NCI-H128 (cell line): ENCODE measurements around the gene OOSP4A.
"Not testable (repeated sequence)": the region's sequence is repeated elsewhere in the genome, so short reads cannot be mapped to it uniquely, and the experiment has no call there.

Experiments
- DNase-seq: peaks from one replicate; lab custom pipeline; 2025; ENCODE audit not compliant: unreplicated experiment; lab: John Stamatoyannopoulos, UW

OOSP4A gene

GRCh38 chr11:59973097-59973496, 9.3 kb downstream of the OOSP4A start:
- no peak for DNase-seq

DNA sequence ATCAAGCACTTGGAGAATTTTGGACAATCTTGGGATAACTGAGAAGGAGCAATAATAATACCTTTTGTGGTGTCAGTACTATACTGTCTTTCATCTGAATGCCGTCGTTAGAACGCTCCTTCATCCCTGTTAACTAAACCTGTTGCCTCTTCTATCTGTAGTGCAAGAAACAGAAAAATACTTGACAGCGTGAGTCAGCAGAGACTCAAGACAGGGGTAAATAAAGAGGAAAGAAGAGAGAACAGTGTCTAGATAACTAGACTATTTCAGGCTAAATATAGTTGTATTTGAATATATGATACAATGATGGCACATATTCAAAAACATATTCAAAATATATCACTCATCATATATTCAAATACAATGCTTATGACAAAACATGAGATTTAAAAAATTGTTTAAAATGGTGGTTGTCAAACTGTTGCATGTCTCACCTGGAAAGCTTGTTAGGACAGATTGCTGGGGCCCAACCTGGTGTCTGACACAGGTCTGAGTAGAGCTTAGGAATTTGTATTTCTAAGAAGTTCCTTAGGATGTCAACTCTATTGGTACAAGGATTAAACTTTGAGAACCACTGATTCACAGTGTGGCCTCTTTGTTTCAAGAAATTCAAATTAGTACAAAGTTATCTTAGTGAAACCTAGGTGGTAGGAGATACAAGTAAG, 17.4 kb downstream of the OOSP4A start:
- DNase-seq: no peak

- DNase-seq: not testable (repeated sequence)
Measured at GRCh38 chr11:59982037-59982436, 18.2 kb downstream of the OOSP4A start.

GRCh38 chr11:59983212-59983611, 19.4 kb downstream of the OOSP4A start:
- DNase-seq: no peak

- no peak for DNase-seq
Measured at GRCh38 chr11:59984368-59984767, 20.5 kb downstream of the OOSP4A start.

- DNase-seq: no peak
Measured at GRCh38 chr11:59990421-59990820, 26.6 kb downstream of the OOSP4A start.

DNA sequence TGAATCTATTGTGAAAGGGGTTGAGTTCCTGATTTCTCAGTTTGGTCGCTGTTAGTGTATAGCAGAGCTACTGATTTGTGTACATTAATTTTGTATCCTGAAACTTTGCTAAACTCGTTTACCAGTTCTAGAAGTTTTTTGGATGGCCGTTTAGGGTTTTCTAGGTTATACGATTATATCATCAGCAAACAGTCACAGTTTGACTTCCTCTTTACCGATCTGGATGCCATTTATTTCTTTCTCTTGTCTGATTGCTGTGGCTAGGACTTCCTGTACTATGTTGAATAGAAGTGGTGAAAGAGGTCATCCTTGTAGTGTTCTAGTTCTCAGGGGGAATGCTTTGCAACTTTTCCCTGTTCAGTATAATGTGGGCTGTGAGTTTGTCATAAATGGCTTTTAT, 28.6 kb downstream of the OOSP4A start:
- no peak for DNase-seq

DNA sequence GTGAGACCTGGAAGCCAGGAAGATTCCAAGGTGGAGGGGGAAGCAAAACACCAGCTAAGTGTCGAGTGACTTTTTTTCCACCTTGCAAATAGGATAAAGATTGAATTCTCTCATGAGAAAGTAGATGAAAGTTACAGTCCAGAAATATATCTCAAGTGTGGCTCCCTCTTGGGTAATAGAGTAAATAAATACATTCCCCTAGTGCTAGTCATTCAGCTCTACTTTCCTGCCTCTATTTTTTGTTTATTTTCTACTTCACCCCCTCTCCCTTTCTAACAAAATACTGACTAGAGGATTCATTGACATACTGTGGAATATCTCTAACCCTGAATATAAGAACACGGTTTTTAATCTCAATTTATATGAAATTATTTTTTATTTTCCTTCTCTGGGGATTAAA, 34.0 kb downstream of the OOSP4A start:
- no peak for DNase-seq

DNA sequence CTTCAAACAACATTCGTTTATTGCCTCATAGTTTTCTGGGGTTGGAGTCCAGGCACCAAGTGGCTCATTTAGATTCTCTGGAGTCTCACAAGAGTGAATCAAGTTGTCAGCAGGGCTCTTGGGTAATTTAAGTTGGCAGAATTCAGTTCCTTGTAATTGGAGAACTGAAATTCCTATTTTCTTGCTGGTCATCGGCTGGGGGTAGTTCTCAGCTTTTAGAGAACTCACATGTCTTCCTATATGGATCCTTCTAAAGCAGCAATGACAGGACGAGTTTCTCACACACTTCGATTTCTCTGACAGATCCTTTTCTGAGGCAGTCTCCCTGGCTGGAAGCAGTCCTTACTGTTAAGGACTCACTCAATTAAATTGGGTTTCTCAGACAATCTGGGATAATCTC, 35.9 kb downstream of the OOSP4A start:
- no peak for DNase-seq

DNA sequence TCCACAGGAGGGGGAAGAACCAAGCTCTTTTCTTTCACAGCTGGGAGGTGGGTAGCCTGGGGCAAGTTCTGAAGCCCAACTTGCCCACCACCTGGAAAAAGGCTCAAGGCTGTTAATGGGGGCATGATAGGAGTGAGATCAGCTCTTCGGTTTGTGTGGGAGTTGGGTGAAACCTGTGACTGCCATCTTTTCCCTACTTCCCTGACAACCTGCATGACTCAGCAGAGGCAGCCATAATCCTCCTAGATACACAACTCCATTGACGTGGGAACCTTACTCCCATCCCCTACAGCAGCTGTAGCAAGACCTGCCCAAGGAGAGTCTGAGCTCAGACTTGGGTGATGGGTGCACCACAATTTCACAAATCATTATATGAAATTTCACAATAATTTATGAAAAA, 39.9 kb downstream of the OOSP4A start:
- no peak for DNase-seq

DNA sequence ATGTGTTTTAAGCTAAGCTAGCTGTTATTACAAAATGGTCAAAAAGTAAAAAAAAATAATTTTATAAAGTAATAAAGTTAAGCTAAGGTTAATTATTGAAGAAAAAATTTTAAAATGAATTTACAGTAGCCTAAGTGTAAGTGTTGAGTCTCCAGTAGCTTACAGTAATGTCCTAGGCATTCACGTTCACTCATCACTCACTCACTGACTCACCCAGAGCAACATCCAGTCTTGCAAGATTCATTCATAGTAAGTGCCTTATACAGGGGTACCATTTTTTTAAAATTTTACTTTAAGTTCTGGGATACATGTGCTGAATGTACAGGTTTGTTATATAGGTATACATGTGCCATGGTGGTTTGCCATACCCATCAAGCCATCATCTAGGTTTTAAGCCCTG, 41.5 kb downstream of the OOSP4A start:
- DNase-seq: no peak

DNA sequence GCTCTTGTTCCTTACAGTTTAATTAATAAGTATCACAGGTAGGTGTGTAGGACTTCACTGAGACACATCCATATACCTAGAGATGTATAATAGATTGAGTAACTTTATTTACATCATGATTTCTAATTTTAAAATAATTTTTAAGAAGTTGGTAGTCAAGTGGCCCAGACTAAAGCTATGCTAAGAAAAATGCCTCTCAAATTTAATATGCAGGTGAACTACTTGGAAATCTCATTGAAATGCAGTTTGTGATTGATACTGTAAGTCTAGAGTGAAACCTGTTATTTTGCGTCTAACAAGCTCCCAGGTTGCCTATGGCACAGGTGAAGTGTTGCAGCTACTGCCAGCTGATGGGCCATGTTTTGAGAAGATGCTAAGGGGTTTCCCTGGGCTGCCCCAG, 53.0 kb downstream of the OOSP4A start, which contains the start of gene OOSP4B:
Gene OOSP4B (plus strand): TSS at position 301 of the 400 bp plus-strand sequence.
- DNase-seq: no peak

DNA sequence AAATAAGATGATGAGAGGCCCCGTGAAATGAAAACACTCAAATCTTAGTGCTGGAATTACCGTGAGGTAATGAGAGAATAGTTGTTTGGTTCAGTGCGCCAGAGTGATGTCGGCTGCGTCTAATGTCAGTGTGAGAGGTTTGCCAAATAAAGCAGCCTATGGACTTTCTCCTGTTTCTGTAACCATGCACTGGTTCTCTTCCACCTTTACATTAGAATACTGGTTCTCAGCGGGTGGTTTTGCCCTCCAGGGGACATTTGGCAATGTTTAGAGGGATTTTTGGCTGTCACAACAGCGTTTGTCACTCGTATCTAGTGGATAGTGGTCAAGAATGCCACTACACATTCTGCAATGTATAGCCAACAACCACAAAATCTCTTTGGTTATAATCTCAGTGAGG, 54.2 kb downstream of the OOSP4A start:
- DNase-seq: no peak
